B cell (primary cell): Measurements from ENCODE around the gene ANK2.

Source experiments
- EZH2 ChIP-seq: IDR thresholded peaks from 2 replicates; pipeline ENCODE4 v1.6.1; 2012; ENCODE audit warnings: borderline replicate concordance, low read depth, mild to moderate bottlenecking, moderate library complexity, low read length; ENCODE audit not compliant: insufficient read depth, poor library complexity, severe bottlenecking
- TF ChIP-seq, protein P1 (sequence below): fragments of 200-600 bp; IDR thresholded peaks from one replicate; pipeline ENCODE4 v1.8.0; 2022; ENCODE audit warnings: antibody characterized with exemption, mild to moderate bottlenecking

DNA sequence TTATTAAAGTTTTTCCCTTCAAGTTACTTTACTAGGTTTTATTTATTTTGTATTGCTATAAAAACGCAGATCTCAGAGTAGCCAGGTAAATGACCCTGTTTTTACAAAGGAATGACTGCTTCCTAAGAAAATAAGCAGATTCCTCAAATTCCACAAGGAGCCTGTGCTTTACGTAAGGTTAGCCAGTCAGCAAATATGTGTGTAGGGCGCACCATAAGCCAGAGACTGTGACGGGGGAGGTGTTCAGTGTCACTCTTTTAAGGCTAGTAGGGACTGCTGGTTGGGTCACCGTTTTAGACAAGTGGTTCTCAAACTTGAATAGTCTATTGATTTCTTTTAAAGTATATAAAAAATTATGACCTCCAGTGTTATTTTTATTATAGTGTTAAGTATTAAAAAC is 119.9 kb downstream of the ANK2 start:
- TF ChIP-seq, protein P1, sequence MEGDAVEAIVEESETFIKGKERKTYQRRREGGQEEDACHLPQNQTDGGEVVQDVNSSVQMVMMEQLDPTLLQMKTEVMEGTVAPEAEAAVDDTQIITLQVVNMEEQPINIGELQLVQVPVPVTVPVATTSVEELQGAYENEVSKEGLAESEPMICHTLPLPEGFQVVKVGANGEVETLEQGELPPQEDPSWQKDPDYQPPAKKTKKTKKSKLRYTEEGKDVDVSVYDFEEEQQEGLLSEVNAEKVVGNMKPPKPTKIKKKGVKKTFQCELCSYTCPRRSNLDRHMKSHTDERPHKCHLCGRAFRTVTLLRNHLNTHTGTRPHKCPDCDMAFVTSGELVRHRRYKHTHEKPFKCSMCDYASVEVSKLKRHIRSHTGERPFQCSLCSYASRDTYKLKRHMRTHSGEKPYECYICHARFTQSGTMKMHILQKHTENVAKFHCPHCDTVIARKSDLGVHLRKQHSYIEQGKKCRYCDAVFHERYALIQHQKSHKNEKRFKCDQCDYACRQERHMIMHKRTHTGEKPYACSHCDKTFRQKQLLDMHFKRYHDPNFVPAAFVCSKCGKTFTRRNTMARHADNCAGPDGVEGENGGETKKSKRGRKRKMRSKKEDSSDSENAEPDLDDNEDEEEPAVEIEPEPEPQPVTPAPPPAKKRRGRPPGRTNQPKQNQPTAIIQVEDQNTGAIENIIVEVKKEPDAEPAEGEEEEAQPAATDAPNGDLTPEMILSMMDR: no peak
- TF ChIP-seq EZH2: no peak
